ENCODE results near the gene IGIP. TPM values are rescaled to one million over a fixed set of nuclear protein-coding genes. Genes with fewer than 3 reads are reported as not detected.
A peak's percentile ranks its signal among the peaks of the same experiment; 100 is the strongest.

The IGIP gene
- polyA plus RNA-seq, 1 of the 3 experiments (the other 2 are of a cell fraction), result 0.72 TPM

DNA sequence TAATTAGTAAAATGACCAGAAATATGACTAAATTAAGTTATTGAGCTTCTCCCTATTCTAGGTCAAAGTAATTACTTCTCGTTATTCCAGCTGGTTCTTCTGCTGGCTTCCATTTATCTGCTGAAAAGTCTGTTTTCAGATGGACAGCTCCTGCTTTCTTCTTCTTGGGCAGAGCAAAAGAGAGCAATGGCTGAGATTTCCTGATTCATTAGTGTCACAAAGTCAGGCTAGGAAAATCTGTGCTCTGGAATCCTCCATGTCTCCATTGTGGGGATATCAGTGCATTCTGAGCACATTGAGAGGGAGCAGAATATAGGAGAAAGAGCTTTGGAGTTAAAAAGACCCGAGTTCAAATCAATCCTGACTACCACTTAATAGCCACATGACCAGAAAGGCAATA is 48.9 kb upstream of the IGIP start:
- no peak for DNase-seq
- 38% methylated on average over 2 of the region's 2 CpGs for WGBS (ENCODE audit: low lambda C conversion rate)
- Histone ChIP-seq H2AFZ (ENCODE audit: low read depth) (0 out of 2 replicates have a peak overlapping the region, but pooled peaks have one; percentile 19), H3K9me2 (no peaks in the 10 kb centered on the region), H4K20me1 (ENCODE audit: insufficient read depth) (no peaks in the 10 kb centered on the region), H3K27ac (ENCODE audit: low read depth in 2 of 2, low read length in 1 of 2) (no peak overlapping the region), H3K4me1 (ENCODE audit: control insufficient read depth in 1 of 2, insufficient read depth in 2 of 2, low read depth in 1 of 2, low read length in 1 of 2) (no peaks in the 10 kb centered on the region; a peak in 1 of 4 replicates), H3F3A (replicated peaks; ENCODE audit: insufficient read depth) (peaks cover 16% of the 10 kb centered on the region), H3K4me3 (ENCODE audit: low read depth in 2 of 2, low read length in 1 of 2) (no peak overlapping the region), H3K4me2 (no peak overlapping the region), H3K27me3 (ENCODE audit: insufficient read depth) (no peaks in the 10 kb centered on the region), H3K9ac (no peak overlapping the region), H3K36me3 (replicated peaks in 1 of 2; ENCODE audit: control insufficient read depth in 1 of 2, insufficient read depth in 2 of 2, low read length in 1 of 2) (no peaks in the 10 kb centered on the region), H3K79me2 (ENCODE audit: insufficient read depth) (no peaks in the 10 kb centered on the region), H3K9me3 (no peaks in the 10 kb centered on the region)
- no peak for TF ChIP-seq TEAD4 (IDR thresholded peaks at IDR 0.05; ENCODE audit: borderline replicate concordance, insufficient read depth)
- no peak for TF ChIP-seq SIN3A (IDR thresholded peaks at IDR 0.05; ENCODE audit: borderline replicate concordance, low read depth, low read length)
- TF ChIP-seq, protein P1, sequence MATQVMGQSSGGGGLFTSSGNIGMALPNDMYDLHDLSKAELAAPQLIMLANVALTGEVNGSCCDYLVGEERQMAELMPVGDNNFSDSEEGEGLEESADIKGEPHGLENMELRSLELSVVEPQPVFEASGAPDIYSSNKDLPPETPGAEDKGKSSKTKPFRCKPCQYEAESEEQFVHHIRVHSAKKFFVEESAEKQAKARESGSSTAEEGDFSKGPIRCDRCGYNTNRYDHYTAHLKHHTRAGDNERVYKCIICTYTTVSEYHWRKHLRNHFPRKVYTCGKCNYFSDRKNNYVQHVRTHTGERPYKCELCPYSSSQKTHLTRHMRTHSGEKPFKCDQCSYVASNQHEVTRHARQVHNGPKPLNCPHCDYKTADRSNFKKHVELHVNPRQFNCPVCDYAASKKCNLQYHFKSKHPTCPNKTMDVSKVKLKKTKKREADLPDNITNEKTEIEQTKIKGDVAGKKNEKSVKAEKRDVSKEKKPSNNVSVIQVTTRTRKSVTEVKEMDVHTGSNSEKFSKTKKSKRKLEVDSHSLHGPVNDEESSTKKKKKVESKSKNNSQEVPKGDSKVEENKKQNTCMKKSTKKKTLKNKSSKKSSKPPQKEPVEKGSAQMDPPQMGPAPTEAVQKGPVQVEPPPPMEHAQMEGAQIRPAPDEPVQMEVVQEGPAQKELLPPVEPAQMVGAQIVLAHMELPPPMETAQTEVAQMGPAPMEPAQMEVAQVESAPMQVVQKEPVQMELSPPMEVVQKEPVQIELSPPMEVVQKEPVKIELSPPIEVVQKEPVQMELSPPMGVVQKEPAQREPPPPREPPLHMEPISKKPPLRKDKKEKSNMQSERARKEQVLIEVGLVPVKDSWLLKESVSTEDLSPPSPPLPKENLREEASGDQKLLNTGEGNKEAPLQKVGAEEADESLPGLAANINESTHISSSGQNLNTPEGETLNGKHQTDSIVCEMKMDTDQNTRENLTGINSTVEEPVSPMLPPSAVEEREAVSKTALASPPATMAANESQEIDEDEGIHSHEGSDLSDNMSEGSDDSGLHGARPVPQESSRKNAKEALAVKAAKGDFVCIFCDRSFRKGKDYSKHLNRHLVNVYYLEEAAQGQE (IDR thresholded peaks at IDR 0.05; ENCODE audit: low read depth, low read length), result peak; percentile 80
- no peak for TF ChIP-seq EP300 (IDR thresholded peaks at IDR 0.05; ENCODE audit: borderline replicate concordance in 1 of 2, low read depth in 1 of 2, low read length in 1 of 2)
- CTCF ChIA-PET, result interaction anchor here (0.7 to 6.6 kb wide), 8 partner anchors 12 to 287 kb away, joined by 3 to 147 read pairs (median 4); partner anchors contain the start of gene PURA
- POLR2A ChIA-PET, result no interaction called here

DNA sequence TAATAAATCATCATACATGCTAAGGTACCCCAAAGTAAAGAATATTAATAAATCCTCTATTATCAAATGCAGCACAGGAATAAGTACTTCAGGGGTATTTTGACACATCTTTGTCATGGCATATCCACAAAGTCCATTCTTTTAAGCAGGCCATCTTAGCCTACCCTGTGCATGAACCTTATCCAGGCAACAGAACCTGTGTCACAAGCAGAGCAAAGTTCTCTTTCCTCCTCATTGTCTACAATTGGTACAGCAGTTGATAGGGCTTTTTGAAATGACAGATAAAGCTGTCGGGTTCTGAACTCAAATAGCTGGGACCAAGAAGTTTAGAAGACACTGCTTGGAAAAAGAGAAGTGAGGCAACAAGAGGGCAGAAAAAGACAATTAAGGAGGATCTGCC is 42.6 kb upstream of the IGIP start:
- POLR2A ChIA-PET, result no interaction called here
- no peak overlapping the region for H3K4me3 ChIP-seq (ENCODE audit: low read depth in 2 of 2, low read length in 1 of 2)
- H3K9me2 ChIP-seq, result no peaks in the 10 kb centered on the region
- H3K9me3 ChIP-seq, result no peaks in the 10 kb centered on the region
- H3K27me3 ChIP-seq (ENCODE audit: insufficient read depth), result peaks cover 18% of the 10 kb centered on the region; the same call in 1 of the 2 replicates
- DNase-seq, result no peak
- CTCF ChIA-PET, result interaction anchor here (3.0 kb wide), 1 partner anchor 10 kb away, joined by 8 read pairs; no protein-coding TSS in a partner anchor
- no peak overlapping the region for H3K4me2 ChIP-seq
- no peaks in the 10 kb centered on the region for H3F3A ChIP-seq (replicated peaks; ENCODE audit: insufficient read depth)
- no peak overlapping the region for H3K27ac ChIP-seq (ENCODE audit: low read depth in 2 of 2, low read length in 1 of 2)
- H4K20me1 ChIP-seq (ENCODE audit: insufficient read depth), result no peaks in the 10 kb centered on the region
- no peaks in the 10 kb centered on the region for H3K36me3 ChIP-seq (replicated peaks in 1 of 2; ENCODE audit: control insufficient read depth in 1 of 2, insufficient read depth in 2 of 2, low read length in 1 of 2)
- no peaks in the 10 kb centered on the region for H3K79me2 ChIP-seq (ENCODE audit: insufficient read depth)
- H3K9ac ChIP-seq, result no peak overlapping the region
- TF ChIP-seq SIN3A (IDR thresholded peaks at IDR 0.05; ENCODE audit: borderline replicate concordance, low read depth, low read length) (no peak), GABPA (IDR thresholded peaks at IDR 0.05; ENCODE audit: low read depth) (no peak), NFIC (IDR thresholded peaks at IDR 0.05; ENCODE audit: borderline replicate concordance) (no peak), POLR2AphosphoS5 (IDR thresholded peaks at IDR 0.05; ENCODE audit: low read depth, low read length) (no peak), MEF2A (IDR thresholded peaks at IDR 0.05; ENCODE audit: borderline replicate concordance, low read depth) (no peak), FOSL2 (IDR thresholded peaks at IDR 0.05; ENCODE audit: borderline replicate concordance, low read depth) (no peak), EP300 (IDR thresholded peaks at IDR 0.05; ENCODE audit: borderline replicate concordance in 1 of 2, low read depth in 1 of 2, low read length in 1 of 2) (no peak), RCOR1 (IDR thresholded peaks at IDR 0.05; ENCODE audit: low read length) (no peak), YY1 (IDR thresholded peaks at IDR 0.05; ENCODE audit: low read depth) (no peak), TEAD4 (IDR thresholded peaks at IDR 0.05; ENCODE audit: borderline replicate concordance, insufficient read depth) (no peak), ELF1 (IDR thresholded peaks at IDR 0.05) (no peak), RAD21 (IDR thresholded peaks at IDR 0.05; ENCODE audit: low read length) (no peak), JUND (IDR thresholded peaks at IDR 0.05) (no peak), FOXM1 (IDR thresholded peaks at IDR 0.05; ENCODE audit: low read depth) (no peak), EZH2phosphoT487 (IDR thresholded peaks at IDR 0.05; ENCODE audit: borderline replicate concordance, low read depth) (no peak)
- TF ChIP-seq, protein P2, sequence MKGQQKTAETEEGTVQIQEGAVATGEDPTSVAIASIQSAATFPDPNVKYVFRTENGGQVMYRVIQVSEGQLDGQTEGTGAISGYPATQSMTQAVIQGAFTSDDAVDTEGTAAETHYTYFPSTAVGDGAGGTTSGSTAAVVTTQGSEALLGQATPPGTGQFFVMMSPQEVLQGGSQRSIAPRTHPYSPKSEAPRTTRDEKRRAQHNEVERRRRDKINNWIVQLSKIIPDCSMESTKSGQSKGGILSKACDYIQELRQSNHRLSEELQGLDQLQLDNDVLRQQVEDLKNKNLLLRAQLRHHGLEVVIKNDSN (IDR thresholded peaks at IDR 0.05; ENCODE audit: borderline replicate concordance, low read depth), result no peak
- TF ChIP-seq, protein P3, sequence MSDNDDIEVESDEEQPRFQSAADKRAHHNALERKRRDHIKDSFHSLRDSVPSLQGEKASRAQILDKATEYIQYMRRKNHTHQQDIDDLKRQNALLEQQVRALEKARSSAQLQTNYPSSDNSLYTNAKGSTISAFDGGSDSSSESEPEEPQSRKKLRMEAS (IDR thresholded peaks at IDR 0.05; ENCODE audit: low read depth), result no peak
- TF ChIP-seq, protein P4, sequence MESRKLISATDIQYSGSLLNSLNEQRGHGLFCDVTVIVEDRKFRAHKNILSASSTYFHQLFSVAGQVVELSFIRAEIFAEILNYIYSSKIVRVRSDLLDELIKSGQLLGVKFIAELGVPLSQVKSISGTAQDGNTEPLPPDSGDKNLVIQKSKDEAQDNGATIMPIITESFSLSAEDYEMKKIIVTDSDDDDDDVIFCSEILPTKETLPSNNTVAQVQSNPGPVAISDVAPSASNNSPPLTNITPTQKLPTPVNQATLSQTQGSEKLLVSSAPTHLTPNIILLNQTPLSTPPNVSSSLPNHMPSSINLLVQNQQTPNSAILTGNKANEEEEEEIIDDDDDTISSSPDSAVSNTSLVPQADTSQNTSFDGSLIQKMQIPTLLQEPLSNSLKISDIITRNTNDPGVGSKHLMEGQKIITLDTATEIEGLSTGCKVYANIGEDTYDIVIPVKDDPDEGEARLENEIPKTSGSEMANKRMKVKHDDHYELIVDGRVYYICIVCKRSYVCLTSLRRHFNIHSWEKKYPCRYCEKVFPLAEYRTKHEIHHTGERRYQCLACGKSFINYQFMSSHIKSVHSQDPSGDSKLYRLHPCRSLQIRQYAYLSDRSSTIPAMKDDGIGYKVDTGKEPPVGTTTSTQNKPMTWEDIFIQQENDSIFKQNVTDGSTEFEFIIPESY (IDR thresholded peaks at IDR 0.05; ENCODE audit: borderline replicate concordance, low read depth), result no peak
- TF ChIP-seq, protein P5, sequence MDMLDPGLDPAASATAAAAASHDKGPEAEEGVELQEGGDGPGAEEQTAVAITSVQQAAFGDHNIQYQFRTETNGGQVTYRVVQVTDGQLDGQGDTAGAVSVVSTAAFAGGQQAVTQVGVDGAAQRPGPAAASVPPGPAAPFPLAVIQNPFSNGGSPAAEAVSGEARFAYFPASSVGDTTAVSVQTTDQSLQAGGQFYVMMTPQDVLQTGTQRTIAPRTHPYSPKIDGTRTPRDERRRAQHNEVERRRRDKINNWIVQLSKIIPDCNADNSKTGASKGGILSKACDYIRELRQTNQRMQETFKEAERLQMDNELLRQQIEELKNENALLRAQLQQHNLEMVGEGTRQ (IDR thresholded peaks at IDR 0.05; ENCODE audit: borderline replicate concordance, low read depth, low read length), result no peak
- 39% methylated on average over 1 of the region's 1 CpG for WGBS (ENCODE audit: low lambda C conversion rate)
- no peaks in the 10 kb centered on the region for H3K4me1 ChIP-seq (ENCODE audit: control insufficient read depth in 1 of 2, insufficient read depth in 2 of 2, low read depth in 1 of 2, low read length in 1 of 2)
- H2AFZ ChIP-seq (ENCODE audit: low read depth), result no peak overlapping the region
